GM10248 (cell line): Measurements from ENCODE around the gene SPAG9.

Experiments used
- CTCF ChIA-PET: fragments of 300-600 bp; sonication (Branson Sonifier 250); formaldehyde crosslinking; extraction: SDS; loops from one replicate; lab custom pipeline; 2021; ENCODE audit warnings: antibody characterized with exemption; lab: Yijun Ruan, JAX
- POLR2A ChIA-PET: fragments of 350-650 bp; sonication (Branson Sonifier 250); formaldehyde crosslinking; extraction: SDS; loops from one replicate; lab custom pipeline; 2020; ENCODE audit warnings: antibody characterized with exemption; lab: Yijun Ruan, JAX
- DNase-seq: peaks from one replicate; pipeline ENCODE4 v3.0.0; 2012; ENCODE audit errors: extremely low spot score
- TF ChIP-seq, protein P1 (sequence below): IDR thresholded peaks from 2 replicates; pipeline ENCODE4 v1.5.1; 2012; ENCODE audit warnings: mild to moderate bottlenecking, low read depth; ENCODE audit errors: extremely low read depth, missing control alignments, control extremely low read depth

SPAG9 gene

DNA sequence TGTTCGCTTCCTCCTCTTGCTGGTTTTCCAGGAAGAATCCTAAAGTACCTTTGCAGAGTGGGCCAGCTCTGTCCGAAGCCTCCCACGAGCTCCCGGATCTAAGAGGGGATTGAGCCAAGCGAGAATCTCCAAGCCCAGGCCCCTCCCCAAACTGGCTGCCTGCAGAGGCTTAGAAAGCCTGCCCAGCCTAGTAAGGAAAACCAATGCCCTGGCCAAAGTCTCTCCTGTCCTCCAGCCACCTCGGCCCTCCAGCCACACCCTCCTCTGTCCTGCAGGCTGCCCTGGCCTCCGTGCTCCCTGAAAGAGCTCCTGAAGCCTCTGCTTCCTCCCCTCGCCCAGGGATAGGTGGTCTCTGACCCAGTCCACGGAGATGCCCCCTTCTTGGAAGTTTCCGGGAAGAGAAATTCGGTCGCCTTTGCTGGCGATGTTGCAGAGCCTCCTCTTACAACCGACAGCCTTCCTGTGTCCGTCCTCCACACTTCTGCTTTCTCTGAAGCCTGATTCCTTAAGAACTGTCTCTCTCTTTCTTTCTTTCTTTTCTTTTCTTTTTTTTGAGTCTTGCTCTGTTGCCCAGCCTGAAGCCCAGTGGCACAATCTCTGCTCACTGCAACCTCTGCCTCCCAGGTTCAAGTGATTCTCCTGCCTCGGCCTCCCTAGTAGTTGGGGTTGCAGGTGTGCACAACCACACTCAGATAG, 199.6 kb downstream of the SPAG9 start:
- no peak for DNase-seq
- ChIA-PET CTCF (no interaction called here), POLR2A (interaction anchor here (1.6 kb wide), 1 partner anchor 55 kb away, joined by 6 read pairs; the partner anchor contains the start of gene TOB1)
- TF ChIP-seq, protein P1, sequence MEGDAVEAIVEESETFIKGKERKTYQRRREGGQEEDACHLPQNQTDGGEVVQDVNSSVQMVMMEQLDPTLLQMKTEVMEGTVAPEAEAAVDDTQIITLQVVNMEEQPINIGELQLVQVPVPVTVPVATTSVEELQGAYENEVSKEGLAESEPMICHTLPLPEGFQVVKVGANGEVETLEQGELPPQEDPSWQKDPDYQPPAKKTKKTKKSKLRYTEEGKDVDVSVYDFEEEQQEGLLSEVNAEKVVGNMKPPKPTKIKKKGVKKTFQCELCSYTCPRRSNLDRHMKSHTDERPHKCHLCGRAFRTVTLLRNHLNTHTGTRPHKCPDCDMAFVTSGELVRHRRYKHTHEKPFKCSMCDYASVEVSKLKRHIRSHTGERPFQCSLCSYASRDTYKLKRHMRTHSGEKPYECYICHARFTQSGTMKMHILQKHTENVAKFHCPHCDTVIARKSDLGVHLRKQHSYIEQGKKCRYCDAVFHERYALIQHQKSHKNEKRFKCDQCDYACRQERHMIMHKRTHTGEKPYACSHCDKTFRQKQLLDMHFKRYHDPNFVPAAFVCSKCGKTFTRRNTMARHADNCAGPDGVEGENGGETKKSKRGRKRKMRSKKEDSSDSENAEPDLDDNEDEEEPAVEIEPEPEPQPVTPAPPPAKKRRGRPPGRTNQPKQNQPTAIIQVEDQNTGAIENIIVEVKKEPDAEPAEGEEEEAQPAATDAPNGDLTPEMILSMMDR = no peak

DNA sequence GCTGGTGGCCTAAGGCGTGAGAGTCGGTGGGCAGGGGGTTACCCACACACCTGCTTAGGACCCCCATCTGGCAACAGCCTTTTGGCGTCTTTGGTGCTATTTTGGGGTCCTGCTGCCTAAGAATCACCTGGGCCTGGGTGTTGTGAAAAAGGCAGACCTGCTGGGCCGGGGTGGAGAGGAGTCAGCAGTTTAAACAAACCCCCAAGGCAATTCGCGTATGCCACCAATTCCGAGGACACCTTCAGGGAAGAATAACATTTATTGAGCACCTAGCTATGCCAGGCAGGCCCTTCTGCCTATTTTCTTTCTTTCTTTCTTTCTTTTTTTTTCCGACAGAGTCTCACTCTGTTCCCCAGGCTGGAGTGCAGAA, 200.6 kb downstream of the SPAG9 start:
- TF ChIP-seq, protein P1 = no peak
- POLR2A ChIA-PET = no interaction called here
- DNase-seq = no peak
- CTCF ChIA-PET = no interaction called here

DNA sequence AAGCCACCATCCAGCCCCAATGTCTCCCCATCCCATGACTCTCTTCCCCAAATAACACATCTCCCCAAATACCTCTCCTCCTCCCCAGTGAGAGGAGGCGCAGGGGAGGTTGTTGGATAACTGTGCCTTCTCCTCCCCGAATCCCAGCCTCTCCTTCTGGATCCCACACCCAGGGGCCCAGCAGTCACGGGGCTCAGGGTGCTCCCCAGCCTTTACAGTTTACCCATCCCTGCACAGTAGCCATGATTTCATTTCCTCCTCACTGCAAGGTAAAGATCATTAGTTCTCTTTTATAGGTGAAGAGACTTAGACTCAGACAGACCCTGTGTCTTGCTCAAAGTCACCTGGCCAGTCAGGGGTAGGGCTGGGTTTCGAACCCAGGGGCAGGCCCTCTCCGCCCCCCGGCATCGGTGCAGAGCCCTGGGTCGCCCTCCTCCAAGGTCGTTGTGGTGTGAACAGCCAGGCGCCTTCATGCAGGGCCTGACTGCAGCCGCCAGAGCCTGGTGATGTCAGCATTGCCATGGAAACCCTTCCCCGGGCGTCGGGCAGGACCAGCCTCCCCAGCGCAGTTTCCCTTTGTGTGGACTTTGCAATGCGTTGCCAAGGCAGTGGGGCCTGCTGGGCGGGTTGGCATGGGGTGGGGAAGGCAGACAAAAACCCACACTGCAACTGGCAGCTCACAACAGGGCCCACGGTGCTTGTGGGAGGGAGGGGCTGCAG, 201.2 kb downstream of the SPAG9 start:
- TF ChIP-seq, protein P1 = no peak
- peak; percentile 75 for DNase-seq
- POLR2A ChIA-PET = interaction anchor here (1.8 kb wide), 1 partner anchor 53 kb away, joined by 6 read pairs; the partner anchor contains the start of gene TOB1
- CTCF ChIA-PET = interaction anchor here (1.3 kb wide), 1 partner anchor 57 kb away, joined by 3 read pairs; no protein-coding TSS in a partner anchor

GRCh38 chr17:50918933-50919296, 201.8 kb downstream of the SPAG9 start:
- no peak for DNase-seq
- POLR2A ChIA-PET = interaction anchor here (1.8 kb wide), 1 partner anchor 53 kb away, joined by 6 read pairs; the partner anchor contains the start of gene TOB1
- CTCF ChIA-PET = interaction anchor here (1.3 kb wide), 1 partner anchor 56 kb away, joined by 3 read pairs; no protein-coding TSS in a partner anchor
- TF ChIP-seq, protein P1 = no peak

DNA sequence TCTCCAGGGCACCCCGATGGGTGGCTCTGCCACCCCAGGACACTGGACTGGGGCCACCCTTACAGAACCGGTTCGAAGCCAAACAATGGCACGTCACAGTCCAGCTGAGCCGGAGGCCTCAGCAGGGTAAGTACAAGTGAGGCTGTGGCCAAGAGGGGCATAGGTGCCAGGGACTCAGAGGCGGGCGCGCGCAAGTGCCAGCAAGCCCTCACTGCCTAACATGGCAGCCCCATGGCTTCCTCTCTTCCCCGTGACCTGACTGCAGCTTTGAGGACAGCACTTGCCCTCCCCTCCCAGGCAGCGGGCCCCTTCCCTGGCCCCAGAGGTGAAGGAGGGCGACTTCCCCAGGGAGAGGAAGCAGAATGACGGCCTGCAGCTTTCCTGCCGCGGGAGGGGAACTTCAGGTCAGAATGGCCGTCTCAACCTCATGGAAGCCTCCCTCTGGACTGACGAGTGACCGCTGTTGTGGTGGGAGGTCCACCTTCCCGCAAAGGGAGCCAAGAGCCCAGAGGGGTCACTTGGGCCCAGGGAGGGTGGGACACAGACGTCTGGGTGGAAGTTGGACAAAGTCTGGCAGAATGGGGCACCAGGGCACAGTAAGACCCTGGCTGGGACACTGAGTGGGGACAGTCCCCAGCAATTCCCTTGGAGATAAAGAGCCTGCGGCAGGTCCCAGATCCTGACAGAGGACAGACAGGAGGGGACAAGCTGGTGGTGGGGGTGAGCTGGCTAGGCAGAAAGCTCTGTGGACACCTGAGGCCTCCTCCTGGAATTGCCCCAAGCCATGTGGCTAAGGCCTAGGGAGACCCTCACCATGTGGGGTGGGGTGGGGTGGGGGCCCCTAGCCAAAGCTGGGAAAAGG, 202.4 kb downstream of the SPAG9 start:
- no peak for DNase-seq
- CTCF ChIA-PET = interaction anchor here (1.3 kb wide), 1 partner anchor 56 kb away, joined by 3 read pairs; no protein-coding TSS in a partner anchor
- POLR2A ChIA-PET = interaction anchor here (1.8 kb wide), 1 partner anchor 52 kb away, joined by 6 read pairs; the partner anchor contains the start of gene TOB1
- TF ChIP-seq, protein P1 = no peak

- POLR2A ChIA-PET = no interaction called here
- DNase-seq = peak; percentile 66
- CTCF ChIA-PET = interaction anchor here (2.0 to 2.4 kb wide), 2 partner anchors 54 to 135 kb away, joined by 6 to 9 read pairs; no protein-coding TSS in a partner anchor
- TF ChIP-seq, protein P1 = no peak
Measured at GRCh38 chr17:50917418-50917743, 203.3 kb downstream of the SPAG9 start.
